HG03469 (cell line): Measurements from ENCODE around the gene BTN3A1.
"Not testable (repeated sequence)": the region's sequence is repeated elsewhere in the genome, so short reads cannot be mapped to it uniquely, and the experiment has no call there.

Source experiments
- ATAC-seq: cut with Tn5 transposase; IDR thresholded peaks from one replicate; pipeline ENCODE4 v1.9.1; 2021; ENCODE audit warnings: mild to moderate bottlenecking, moderate library complexity, moderate number of reproducible peaks; ENCODE audit not compliant: unreplicated experiment

The BTN3A1 gene

DNA sequence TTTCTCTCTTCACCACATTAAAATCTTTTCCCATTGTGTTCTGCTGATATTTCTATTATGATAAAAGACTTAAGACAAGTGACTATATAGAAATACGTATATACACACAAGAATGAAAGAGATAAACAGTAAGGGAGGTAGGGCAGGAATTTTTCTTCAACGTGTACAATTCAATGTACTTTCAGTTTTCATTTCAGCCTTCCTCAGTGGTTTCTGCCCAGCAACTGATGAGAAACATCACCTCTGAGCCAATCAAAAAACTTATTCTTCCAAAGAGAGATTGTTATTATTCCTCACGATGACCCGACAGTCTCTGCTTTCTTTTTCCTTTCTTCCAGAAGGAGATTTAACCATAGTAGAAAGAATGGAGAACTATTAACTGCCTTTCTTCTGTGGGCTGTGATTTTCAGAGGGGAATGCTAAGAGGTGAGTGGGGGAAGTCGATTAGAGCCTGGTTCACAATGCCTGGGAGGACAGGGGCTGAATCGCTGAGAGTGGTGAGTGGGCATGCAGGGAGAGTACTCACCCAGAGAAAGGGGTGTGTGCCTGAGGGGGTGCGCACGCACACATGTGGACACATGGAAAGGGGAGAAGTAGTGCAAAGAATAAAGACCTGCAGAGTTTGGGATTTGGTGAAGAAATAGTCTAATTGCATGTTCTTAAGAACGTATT is at the start of gene BTN3A1:
BTN3A1 (plus strand) TSS at position 289 of the 672 bp plus-strand sequence. CDS start 3,289 bp downstream, outside the sequence.
- peak; percentile 60 for ATAC-seq

DNA sequence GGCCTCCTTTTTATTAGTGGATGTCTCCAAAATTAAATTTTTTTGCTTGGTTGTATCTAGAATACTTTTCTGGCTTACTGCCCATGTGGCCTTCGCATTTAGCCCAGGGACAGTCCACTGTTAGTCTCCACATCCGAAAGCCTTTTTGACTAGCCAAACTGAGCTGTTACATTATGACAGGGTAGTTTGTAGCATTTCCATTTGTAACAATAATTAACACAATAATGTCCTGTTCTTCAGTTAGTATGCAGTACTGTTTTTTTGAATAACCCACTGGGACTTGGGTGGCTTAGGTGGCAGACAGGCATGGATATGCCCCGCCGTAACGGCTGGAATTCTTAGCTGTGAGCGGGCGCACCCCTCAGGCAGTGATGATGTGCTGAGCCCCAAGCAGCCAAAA is 49.8 kb upstream of the BTN3A1 start:
- ATAC-seq, result no peak

DNA sequence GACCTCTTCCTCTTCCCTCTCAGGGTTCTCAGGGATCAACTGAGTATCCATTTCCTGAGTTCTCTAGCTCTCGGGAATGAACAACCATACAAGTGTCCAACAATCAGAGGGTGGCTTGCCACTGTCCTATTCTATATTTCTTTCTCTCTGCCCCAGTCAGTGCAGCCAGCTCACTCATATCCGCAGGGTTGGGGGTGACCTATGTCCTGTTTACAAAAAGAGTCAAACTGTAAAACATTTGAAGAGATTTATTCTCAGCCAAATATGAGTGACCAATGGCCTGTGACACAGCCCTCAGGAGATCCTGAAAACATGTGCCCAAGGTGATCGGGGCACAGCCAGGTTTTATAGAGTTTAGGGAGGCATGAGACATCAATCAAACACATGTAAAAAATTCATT is 47.9 kb upstream of the BTN3A1 start:
- ATAC-seq, result no peak

DNA sequence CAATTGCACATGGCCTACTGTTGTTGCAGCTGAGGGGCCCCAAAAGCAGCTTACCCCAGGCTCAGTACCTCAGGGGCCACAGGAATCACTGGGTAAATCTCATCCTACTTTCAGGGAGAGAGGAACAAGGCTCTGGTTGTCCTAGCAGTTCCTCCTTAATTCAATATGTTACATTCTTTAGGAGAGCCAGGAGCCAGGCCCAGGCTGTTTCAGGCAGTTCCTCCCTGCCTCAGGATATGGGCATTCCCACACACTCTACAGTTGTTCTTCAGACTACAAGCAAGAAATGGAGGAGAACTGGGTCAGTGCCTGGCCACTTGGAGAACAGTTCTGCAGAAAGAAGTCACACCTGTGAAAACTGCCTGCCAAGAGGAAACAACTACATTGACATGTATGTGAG is 46.7 kb upstream of the BTN3A1 start:
- ATAC-seq, result no peak

DNA sequence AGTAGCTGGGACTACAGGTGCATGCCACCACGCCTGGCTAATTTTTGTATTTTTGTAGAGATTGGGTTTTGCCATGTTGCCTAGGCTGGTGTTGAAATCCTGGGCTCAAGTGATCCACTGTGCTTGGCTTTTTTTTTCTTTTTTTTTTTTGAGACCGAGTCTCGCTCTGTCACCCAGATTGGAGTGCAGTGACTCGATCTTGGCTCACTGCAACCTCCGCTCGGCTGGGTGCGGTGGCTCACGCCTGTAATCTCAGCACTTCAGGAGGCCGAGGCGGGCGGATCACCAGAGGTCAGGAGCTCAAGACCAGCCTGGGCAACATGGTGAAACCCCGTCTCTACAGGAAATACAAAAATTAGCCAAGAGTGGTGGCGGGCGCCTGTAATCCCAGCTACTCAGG is 44.5 kb upstream of the BTN3A1 start:
- not testable (repeated sequence) for ATAC-seq

DNA sequence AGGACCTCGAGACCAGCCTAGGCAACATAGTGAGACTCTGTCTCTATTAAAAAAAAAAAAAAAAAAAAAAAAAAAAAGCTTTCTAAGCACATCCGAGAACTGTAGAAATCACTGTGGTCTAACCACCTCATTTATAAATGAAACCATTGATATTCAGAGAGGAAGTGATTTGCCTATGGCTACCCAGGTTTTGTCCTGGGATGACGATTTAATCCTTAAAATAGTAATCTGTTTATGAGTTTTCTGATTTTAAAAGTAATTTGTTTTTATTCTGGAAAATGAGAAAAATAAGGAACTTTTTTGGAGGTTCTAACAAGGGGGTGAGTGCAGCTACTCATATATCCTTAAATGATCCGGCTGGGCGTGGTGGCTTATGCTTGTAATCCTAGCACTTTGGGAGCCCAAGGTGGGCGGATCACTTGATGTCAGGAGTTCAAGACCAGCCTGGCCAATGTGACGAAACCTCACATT is 43.5 kb upstream of the BTN3A1 start:
- peak; percentile 49 for ATAC-seq

DNA sequence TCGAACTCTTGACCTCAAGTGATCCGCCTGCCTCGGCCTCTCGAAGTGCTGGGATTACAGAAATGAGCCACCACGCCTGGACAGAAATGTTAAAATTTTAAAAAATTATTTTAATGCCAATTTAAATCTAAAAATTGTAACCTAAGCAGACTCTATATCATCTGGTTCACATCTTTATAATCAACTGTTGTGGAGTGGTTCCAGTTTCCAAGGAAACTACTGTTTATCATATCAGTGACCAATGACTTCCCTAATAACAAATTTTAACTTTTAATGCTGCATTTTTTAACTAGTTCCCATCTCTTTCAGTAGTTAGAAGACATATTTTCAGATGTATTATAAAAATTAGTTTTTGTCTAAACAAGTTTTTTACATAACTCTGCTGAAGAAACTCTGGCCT is 42.3 kb upstream of the BTN3A1 start:
- no peak for ATAC-seq

DNA sequence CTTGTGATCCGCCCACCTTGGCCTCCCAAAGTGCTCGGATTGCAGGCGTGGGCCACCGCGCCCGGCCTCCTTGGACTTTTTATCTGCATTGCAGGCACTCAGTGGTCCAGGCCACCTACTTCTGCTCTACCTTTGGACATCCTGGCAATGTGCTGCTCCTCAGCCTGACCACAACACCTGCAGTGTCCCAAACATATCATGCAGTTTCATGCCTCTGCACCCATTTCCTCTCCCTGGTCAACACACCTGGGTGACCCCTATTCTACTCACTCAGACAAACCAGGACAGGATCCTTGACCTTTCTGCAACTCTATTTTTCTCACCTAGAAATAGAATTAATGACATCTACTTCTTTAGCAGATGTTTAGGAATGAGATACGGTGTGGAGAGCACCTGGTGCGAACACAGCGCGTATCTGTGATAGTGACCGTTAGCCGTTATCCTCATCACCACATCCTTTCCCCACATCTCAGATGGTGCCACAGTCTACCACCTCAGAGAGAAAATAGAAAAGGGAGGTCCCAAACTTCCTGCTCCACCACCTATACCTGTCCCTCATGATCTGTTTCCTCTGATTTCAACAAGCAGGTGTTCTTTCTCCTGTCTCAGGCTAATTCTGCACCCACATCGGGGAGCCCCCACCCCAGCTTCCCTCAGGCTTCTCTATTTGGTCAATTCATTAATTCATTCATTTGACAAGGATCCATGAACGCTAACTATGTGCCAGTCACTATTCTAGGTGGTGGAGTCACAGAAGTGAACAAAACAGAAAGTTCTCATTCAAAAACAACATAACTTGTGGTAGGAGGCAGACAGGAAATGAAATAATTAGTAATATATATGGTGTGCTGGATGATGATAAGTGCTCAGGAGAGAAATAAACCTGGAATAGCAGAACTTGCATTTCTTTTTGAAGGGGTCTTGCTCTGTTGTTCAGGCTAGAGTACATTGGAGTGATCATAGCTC is 41.3 kb upstream of the BTN3A1 start:
- no peak for ATAC-seq

DNA sequence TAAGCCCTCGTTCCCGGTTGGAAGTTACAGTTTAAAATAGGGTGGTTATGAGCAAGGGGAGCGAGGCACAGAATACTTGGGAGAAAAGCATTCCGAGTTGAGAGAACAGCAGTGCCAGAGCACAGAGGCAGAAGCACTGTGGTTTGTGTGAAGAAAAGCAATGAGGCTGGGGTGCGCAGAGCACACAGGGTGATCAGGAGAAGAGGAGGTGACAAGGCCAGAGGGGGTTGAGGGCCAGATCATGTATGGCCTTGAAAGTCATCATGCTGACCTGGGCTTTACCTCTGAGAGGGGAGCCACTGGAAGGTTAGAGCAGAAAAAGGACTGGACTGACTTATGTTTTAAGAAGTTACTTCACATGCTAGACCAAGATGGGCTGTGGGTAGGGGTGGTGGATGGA is 40.5 kb upstream of the BTN3A1 start:
- no peak for ATAC-seq

DNA sequence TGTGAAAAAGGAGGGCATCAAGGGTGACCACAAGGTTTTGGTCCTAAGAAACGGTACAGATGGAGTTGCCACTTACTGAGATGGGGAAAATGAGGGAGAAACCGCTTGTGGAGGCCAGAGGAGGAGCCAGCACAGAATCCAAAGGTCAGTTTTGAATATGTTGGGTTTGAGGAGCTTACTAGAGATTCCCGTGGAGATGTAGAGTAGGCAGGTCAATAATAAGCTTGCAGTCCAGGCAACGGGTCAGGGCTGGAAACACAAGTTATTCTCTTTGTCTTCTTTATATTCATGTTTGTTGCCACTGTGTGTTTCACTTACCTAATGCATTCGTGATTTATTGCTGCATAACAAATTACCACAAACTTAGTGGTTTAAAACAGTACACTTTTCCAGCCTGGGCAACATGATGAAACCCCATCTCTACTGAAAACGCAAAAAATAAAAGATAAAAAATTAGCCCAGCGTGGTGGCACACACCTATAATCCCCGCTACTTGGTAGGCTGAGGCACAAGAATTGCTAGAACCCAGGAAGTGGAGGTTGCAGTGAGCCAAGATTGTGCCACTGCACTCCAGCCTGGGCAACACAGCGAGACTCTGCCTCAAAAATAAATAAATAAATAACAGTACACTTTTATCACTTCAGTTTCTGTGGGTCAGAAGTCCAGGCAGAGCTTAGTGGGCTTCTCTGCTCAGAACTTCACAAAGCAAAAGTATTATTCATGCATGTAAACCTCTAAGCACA is 39.8 kb upstream of the BTN3A1 start:
- ATAC-seq, result no peak

DNA sequence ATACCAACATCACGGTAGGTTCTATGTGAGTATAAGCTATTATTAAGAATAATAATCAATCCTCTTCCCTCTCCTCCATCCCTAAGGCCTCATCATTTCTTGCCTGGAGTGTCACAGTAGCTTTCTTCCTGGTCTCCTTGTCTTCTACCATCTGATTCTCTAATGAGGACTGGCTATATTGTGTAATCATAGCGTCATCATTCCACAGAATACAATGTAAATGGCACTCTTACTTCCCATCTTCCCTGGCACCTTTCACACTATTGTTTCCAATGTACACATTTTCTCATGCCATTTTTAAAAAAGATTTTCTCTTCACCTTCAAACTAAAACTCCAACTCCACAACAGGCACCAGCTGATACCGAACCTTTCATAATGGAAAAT is 39.2 kb upstream of the BTN3A1 start:
- no peak for ATAC-seq

DNA sequence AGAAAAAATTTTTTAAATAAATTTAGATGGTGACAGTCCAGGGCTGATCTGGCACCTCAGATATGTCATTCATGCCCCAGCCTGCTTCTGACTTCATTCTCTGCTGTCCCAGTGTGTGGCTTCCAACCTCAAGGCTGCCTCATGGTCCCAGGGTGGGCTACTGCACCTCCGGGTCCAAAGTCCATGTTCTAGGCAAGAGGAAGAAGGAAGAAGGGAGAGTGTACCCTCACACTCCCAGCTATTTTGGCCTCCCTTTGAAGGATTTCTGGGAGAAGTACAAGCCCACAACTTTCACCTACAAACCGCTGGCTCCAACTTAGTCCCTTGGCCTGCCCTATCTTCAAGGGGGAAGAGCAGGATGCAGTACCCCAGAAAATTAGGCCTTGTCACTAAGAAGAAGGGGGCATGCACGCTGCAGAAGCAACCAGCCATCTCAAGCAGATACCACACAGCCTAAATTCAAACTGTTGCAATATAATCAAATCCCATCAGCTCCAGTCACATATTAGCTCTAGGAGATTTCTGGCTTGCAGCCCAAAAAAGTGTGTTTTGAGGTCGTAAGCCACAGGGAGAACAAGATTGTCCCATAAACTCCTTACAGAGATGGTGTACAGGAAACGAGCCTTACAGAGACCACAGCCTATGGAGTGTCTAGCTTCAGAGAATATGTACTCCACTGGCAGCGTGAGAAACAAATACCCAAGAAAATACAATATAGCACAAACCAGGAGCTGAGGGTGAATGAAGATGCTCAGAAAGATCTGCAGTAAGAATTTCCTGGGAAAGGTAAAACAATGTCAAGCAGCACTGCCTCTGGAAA is 38.0 kb upstream of the BTN3A1 start:
- ATAC-seq, result no peak

DNA sequence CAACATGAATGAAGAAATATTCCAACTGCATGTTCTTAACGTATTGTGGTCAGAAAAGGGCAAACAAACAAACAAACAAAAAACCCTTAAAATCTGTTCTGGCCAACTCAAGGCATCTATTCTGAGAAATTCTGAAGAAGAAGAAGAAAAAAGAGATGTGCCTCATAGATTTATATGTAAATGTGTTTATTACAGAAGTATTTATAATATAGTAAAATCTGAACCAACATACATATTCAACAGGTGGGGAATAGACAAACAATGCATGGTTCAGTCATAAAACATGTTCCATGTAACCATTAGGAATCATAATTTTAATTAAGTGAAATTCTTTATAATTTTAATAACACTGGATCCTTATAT is 36.5 kb upstream of the BTN3A1 start:
- ATAC-seq, result no peak

DNA sequence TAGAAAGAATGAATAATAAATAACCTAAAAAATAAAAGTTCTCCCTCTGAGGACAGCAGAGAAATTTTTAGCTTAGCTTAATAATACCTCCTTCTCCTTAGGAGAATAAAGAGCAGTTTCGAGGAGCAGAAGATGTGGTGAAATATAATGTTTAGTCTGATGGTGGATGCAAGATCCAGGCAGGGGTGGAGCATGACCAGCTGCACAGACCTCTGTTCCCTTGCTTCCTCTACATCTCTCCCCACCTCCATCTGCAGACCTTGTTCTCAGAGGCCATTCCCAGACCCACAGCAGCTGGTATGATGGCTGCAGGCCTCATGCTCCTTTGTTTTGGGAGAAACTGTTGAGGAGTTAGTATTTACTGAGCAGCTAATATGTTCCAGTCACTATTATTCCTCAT is 35.6 kb upstream of the BTN3A1 start:
- no peak for ATAC-seq

DNA sequence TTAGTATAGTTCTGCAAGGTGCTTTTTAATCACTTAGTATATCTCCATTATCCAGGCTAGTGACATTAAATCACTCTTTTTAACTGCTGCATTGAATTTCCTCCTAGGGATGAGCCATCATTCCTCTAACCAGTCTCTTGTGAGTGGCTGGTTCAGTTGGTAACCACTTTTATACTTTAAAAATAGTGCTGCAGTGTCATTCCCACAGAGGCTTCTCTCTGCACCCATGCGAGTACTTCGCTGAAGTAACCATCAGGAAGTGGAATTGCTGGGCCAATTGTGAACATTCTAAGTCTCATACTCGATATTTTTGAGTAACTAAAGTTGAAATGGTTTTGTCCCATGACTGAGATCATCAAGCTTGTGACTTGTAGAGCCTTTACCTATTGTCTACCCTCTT is 35.0 kb upstream of the BTN3A1 start:
- ATAC-seq, result no peak

DNA sequence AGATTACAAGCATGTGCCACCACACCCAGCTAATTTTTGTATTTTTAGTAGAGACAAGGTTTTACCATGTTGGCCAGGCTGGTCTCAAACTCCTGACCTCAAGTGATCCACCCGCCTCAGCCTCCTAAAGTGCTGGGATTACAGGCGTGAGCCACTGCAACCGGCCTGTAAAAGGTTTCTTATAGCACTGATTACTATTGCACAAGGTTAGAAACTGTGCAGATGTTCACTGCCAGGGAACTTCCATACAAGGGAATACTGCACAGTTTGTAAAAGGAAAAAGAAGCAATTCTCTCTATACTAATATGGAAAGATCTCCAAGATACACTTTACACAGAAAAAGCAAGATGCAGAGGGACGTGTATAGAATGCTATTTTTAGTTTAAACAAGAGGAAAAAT is 30.3 kb upstream of the BTN3A1 start:
- ATAC-seq, result not testable (repeated sequence)

DNA sequence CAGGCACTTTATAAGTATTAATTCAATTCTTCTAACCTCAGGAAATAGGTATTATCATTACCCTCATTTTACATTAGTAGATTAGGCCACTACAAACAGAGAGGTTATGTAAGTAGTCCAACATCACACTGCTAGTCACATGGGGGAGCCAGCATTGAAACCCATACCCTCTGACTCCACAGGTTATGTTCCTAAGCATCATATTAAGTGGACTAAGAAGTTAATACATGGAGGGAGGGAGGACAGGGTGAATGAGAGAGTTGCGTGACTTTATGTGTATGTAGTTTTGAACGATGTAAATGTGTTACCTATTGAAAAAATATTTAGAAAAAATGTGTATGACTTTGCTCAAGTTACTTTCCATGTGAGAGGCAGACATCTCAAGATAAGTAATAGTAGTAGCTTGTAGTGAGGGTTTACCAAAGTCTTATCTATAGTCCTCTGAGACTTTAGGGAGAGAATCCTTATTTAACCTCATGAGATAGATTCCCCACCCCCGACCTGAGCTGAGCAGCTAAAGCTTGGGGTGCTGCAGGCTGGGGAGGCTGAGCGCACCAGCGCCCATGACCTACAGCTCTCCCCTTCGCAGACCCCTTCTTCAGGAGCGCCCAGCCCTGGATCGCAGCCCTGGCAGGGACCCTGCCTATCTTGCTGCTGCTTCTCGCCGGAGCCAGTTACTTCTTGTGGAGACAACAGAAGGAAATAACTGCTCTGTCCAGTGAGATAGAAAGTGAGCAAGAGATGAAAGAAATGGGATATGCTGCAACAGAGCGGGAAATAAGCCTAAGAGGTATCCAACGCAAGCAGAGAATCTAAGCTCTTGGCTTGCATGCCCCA is 29.5 kb upstream of the BTN3A1 start:
- ATAC-seq, result no peak

DNA sequence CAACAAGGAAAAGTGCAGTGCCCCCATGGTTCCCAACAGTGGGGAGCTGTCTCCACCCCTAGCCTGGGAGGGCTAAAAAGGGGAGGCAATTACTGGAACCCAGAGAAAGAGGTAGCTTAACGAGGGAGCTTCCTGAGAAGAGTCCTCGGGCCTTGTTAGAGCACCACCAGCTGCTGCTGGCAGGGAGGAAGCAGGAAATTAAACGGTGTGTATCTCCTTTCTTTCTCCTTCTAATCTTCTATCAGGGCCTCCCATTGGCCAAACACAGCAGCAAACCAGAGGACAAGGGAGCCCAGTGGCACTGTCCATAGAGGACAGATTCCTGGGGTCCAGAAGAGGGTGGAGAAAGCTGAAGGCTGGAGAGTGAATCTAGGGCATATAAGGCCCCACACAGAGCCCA is 26.8 kb upstream of the BTN3A1 start:
- ATAC-seq, result no peak

DNA sequence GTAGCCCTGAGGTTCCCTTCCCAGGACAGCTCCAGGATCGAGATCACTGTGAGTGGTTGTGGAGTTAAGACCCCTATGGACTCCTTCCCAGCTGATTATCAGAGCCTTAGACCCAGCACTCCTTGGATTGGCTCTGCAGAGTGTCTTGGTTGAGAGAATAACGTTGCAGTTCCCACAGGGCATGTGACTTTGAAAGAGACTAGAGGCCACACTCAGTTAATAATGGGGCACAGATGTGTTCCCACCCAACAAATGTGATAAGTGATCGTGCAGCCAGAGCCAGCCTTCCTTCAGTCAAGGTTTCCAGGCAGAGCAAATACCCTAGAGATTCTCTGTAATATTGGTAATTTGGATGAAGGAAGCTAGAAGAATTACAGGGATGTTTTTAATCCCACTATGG is 24.4 kb upstream of the BTN3A1 start:
- no peak for ATAC-seq

DNA sequence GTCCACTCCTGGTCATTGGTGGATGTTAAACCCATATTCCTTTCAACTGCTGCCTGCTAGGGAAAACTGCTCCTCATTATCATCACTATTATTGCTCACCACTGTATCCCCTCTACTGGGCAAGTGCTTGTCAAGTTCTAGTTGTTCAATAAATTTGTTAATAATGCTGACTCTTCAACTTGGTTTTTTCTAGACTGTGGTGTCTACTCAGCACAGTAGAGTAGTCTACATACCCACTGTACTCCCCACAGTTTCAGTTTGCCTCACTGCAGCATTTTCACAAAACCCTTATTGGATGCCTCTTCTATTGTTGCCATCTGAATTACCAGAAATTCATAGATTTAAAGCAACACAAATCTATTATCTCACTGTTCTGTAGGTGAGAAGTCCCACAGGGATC is 23.9 kb upstream of the BTN3A1 start:
- not testable (repeated sequence) for ATAC-seq
